HepG2 (cell line): Measurements from ENCODE around the gene RABGAP1L.

ENCODE experiments used
- ESRRA ChIP-seq: sonication (generic); formaldehyde crosslinking; IDR thresholded peaks from 2 replicates; pipeline ENCODE4 v1.5.1; 2020; ENCODE audit warnings: mild to moderate bottlenecking, low read depth, missing genetic modification reagents
- EZH2 ChIP-seq: conservative IDR thresholded peaks from 2 replicates; pipeline ENCODE4 v1.6.1; 2012; ENCODE audit warnings: mild to moderate bottlenecking, low read depth, low read length, moderate library complexity
- HNF1B ChIP-seq: sonication (generic); formaldehyde crosslinking; IDR thresholded peaks from 2 replicates; pipeline ENCODE4 v1.5.1; 2020; ENCODE audit warnings: mild to moderate bottlenecking, moderate library complexity, missing genetic modification reagents
- POLR2A ChIP-seq, 2 experiments: IDR thresholded peaks; 2 replicates each; pipeline ENCODE4 v1.6.1; 2011; ENCODE audit warnings: low read depth in 2 of 2, low read length in 2 of 2, mild to moderate bottlenecking in 1 of 2, moderate library complexity in 1 of 2; ENCODE audit not compliant: insufficient read depth in 1 of 2
- ZBTB21 ChIP-seq: sonication (generic); formaldehyde crosslinking; IDR thresholded peaks from 2 replicates; pipeline ENCODE4 v1.4.0; 2020; ENCODE audit warnings: missing genetic modification reagents

GRCh38 chr1:175009532-175009931 lies 850.2 kb downstream of the RABGAP1L start:
- TF ChIP-seq HNF1B (no peak), ZBTB21 (no peak), POLR2A (IDR thresholded peaks at IDR 0.05; ENCODE audit: insufficient read depth in 1 of 2, low read depth in 2 of 2, low read length in 2 of 2) (no peak), EZH2 (no peak), ESRRA (no peak)
